Fibroblast of lung (primary cell): Measurements from ENCODE around the gene VGLL4. TPM values are rescaled to one million over a fixed set of nuclear protein-coding genes. Genes with fewer than 3 reads are reported as not detected.

Source experiments
- DNase-seq, 2 donors: peaks; one replicate each; pipeline versions ENCODE4 v3.0.0 to v3.0.0-alpha.2; 2010; ENCODE audit warnings: low read depth in 2 of 2
- H2AFZ ChIP-seq: 2 replicates; pipeline ENCODE4 v1.5.1; 2012; ENCODE audit warnings: low read length, control low read depth, inconsistent platforms
- H3K27ac ChIP-seq: 2 replicates; pipeline ENCODE4 v1.5.1; 2011; ENCODE audit warnings: low read length, control low read depth; ENCODE audit not compliant: insufficient read depth
- H3K27me3 ChIP-seq: 2 replicates; pipeline ENCODE4 v1.5.1; 2011; ENCODE audit warnings: mild to moderate bottlenecking, low read length; ENCODE audit not compliant: control insufficient read depth, insufficient read depth
- H3K36me3 ChIP-seq: 2 replicates; pipeline ENCODE4 v1.5.1; 2011; ENCODE audit warnings: low read length; ENCODE audit not compliant: control insufficient read depth, insufficient read depth
- H3K4me1 ChIP-seq: 2 replicates; pipeline ENCODE4 v1.5.1; 2011; ENCODE audit warnings: low read length; ENCODE audit not compliant: control insufficient read depth, insufficient read depth; ENCODE audit errors: extremely low read depth
- H3K4me2 ChIP-seq: 2 replicates; pipeline ENCODE4 v1.5.1; 2011; ENCODE audit warnings: low read length, control low read depth; ENCODE audit not compliant: insufficient read depth; ENCODE audit errors: extremely low read depth
- H3K4me3 ChIP-seq, 4 experiments: fragments of 200-600 bp in 1 of 4; sonication (generic) in 1 of 4; replicated peaks in 1 of 4; 2 replicates each; pipeline ENCODE4 v1.5.1; 2011 to 2016; ENCODE audit warnings: low read length in 4 of 4, low read depth in 3 of 4, mild to moderate bottlenecking in 3 of 4, control low read depth in 2 of 4, inconsistent platforms in 1 of 4, mixed read lengths in 1 of 4; ENCODE audit not compliant: insufficient read depth in 1 of 4; ENCODE audit errors: control extremely low read depth in 1 of 4
- H3K79me2 ChIP-seq: 2 replicates; pipeline ENCODE4 v1.5.1; 2012; ENCODE audit warnings: mild to moderate bottlenecking, low read length, inconsistent platforms; ENCODE audit not compliant: control insufficient read depth, insufficient read depth
- H3K9ac ChIP-seq: 2 replicates; pipeline ENCODE4 v1.5.1; 2011; ENCODE audit warnings: mild to moderate bottlenecking, low read length, control low read depth; ENCODE audit not compliant: insufficient read depth
- H3K9me3 ChIP-seq: 2 replicates; pipeline ENCODE4 v1.5.1; 2012; ENCODE audit warnings: low read depth, low read length; ENCODE audit not compliant: control insufficient read depth, insufficient read depth
- H4K20me1 ChIP-seq: 2 replicates; pipeline ENCODE4 v1.5.1; 2011; ENCODE audit warnings: low read length; ENCODE audit not compliant: control insufficient read depth, insufficient read depth; ENCODE audit errors: extremely low read depth
- CTCF ChIP-seq, 2 donors: IDR thresholded peaks in 1 of 2; conservative IDR thresholded peaks in 1 of 2; 1 replicate in 1 of 2; 2 replicates in 1 of 2; pipeline ENCODE4 v1.5.1; 2011 to 2012; ENCODE audit warnings: low read length in 2 of 2, control low read depth in 1 of 2, inconsistent platforms in 1 of 2, low read depth in 1 of 2, mild to moderate bottlenecking in 1 of 2
- EZH2 ChIP-seq: IDR thresholded peaks from 2 replicates; pipeline ENCODE4 v1.5.1; 2012; ENCODE audit warnings: low read length, control low read depth, mild to moderate bottlenecking; ENCODE audit errors: missing control alignments
- polyA plus RNA-seq, 2 donors: library from polyadenylated mRNA; depleted of rRNA in 1 of 2; stranded (reverse) in 1 of 2; unstranded in 1 of 2; fragments of >200 nt; gene quantifications; 2 replicates each; pipeline ENCODE4 v1.2.1, GENCODE V29; 2011 to 2012; ENCODE audit warnings: missing spikeins in 1 of 2
- total RNA-seq: library from RNA; depleted of rRNA; stranded (reverse); fragments of >200 nt; gene quantifications from 2 replicates; pipeline ENCODE4 v1.2.1, GENCODE V29; 2014

VGLL4 gene
- total and polyA plus RNA-seq, 2 donors (not counting 1 experiment from before 2014, with no cell fraction given) = 18.4 to 34.7 TPM

- Histone ChIP-seq H3K9ac (peak overlapping the region; percentile 35), H3K27me3 (no peaks in the 10 kb centered on the region), H2AFZ (no peak overlapping the region), H3K27ac (peak overlapping the region; percentile 95), H3K79me2 (peaks cover 60% of the 10 kb centered on the region), H3K4me1 (peaks cover 19% of the 10 kb centered on the region), H3K4me3 (peak overlapping the region in 2 of 4 experiments; percentile 6 to 52), H3K4me2 (peak overlapping the region; percentile 76), H4K20me1 (no peaks in the 10 kb centered on the region), H3K36me3 (peaks cover 17% of the 10 kb centered on the region), H3K9me3 (no peaks in the 10 kb centered on the region)
- TF ChIP-seq EZH2 (no peak), CTCF (conservative IDR thresholded peaks at IDR 0.05 in 1 of 2, IDR thresholded peaks at IDR 0.05 in 1 of 2; ENCODE audit: low read depth in 1 of 2, low read length in 2 of 2) (no peak)
- peak; percentile 81 to 90 for DNase-seq
Measured at GRCh38 chr3:11567516-11568467, 75.9 kb downstream of the VGLL4 start.

GRCh38 chr3:11566916-11567315 lies 76.8 kb downstream of the VGLL4 start:
- no peak for DNase-seq
- Histone ChIP-seq H3K4me1 (peaks cover 19% of the 10 kb centered on the region), H2AFZ (no peak overlapping the region), H3K9me3 (no peaks in the 10 kb centered on the region), H3K4me2 (no peak overlapping the region), H3K4me3 (no peak overlapping the region), H4K20me1 (no peaks in the 10 kb centered on the region), H3K27ac (no peak overlapping the region), H3K36me3 (peaks cover 20% of the 10 kb centered on the region), H3K79me2 (peaks cover 60% of the 10 kb centered on the region), H3K27me3 (no peaks in the 10 kb centered on the region), H3K9ac (no peak overlapping the region)
- TF ChIP-seq CTCF (conservative IDR thresholded peaks at IDR 0.05 in 1 of 2, IDR thresholded peaks at IDR 0.05 in 1 of 2; ENCODE audit: low read depth in 1 of 2, low read length in 2 of 2) (no peak), EZH2 (no peak)

GRCh38 chr3:11566478-11566877 lies 77.2 kb downstream of the VGLL4 start:
- H3K27me3 ChIP-seq = no peaks in the 10 kb centered on the region
- peaks cover 19% of the 10 kb centered on the region for H3K4me1 ChIP-seq
- H3K36me3 ChIP-seq = peaks cover 20% of the 10 kb centered on the region
- no peaks in the 10 kb centered on the region for H3K9me3 ChIP-seq
- H2AFZ ChIP-seq = no peak overlapping the region
- no peak overlapping the region for H3K4me2 ChIP-seq
- no peaks in the 10 kb centered on the region for H4K20me1 ChIP-seq
- TF ChIP-seq CTCF (conservative IDR thresholded peaks at IDR 0.05 in 1 of 2, IDR thresholded peaks at IDR 0.05 in 1 of 2; ENCODE audit: low read depth in 1 of 2, low read length in 2 of 2) (no peak), EZH2 (no peak)
- no peak overlapping the region for H3K9ac ChIP-seq
- H3K79me2 ChIP-seq = peaks cover 58% of the 10 kb centered on the region
- H3K4me3 ChIP-seq = no peak overlapping the region
- no peak for DNase-seq
- no peak overlapping the region for H3K27ac ChIP-seq
